ENCODE measurements around the gene FCHSD2.
"Not testable (repeated sequence)": the region's sequence is repeated elsewhere in the genome, so short reads cannot be mapped to it uniquely, and the experiment has no call there.

The FCHSD2 gene

GRCh38 chr11:73055655-73056354 lies 86.3 kb downstream of the FCHSD2 start:
- DNase-seq = no peak

- DNase-seq = no peak
Observed at GRCh38 chr11:73055002-73055401, 87.1 kb downstream of the FCHSD2 start.

- DNase-seq = no peak
Observed at GRCh38 chr11:73053964-73054363, 88.2 kb downstream of the FCHSD2 start.

GRCh38 chr11:73048446-73048845 lies 93.7 kb downstream of the FCHSD2 start:
- DNase-seq = no peak

- no peak for DNase-seq
Observed at GRCh38 chr11:73047773-73048371, 94.2 kb downstream of the FCHSD2 start.

GRCh38 chr11:73040046-73040445 lies 102.1 kb downstream of the FCHSD2 start:
- no peak for DNase-seq

GRCh38 chr11:73034777-73035176 lies 107.3 kb downstream of the FCHSD2 start:
- no peak for DNase-seq

GRCh38 chr11:73034331-73034730 lies 107.8 kb downstream of the FCHSD2 start:
- DNase-seq = no peak

GRCh38 chr11:73030130-73030529 lies 112.0 kb downstream of the FCHSD2 start:
- no peak for DNase-seq

GRCh38 chr11:73029403-73029802 lies 112.7 kb downstream of the FCHSD2 start:
- DNase-seq = no peak

- DNase-seq = no peak
Observed at GRCh38 chr11:73028611-73029010, 113.5 kb downstream of the FCHSD2 start.

GRCh38 chr11:73027840-73028239 lies 114.3 kb downstream of the FCHSD2 start:
- not testable (repeated sequence) for DNase-seq

GRCh38 chr11:73024639-73025038 lies 117.5 kb downstream of the FCHSD2 start:
- no peak for DNase-seq

GRCh38 chr11:73019996-73020395 lies 122.1 kb downstream of the FCHSD2 start:
- DNase-seq = no peak

- DNase-seq = no peak
Observed at GRCh38 chr11:73019449-73019848, 122.7 kb downstream of the FCHSD2 start.

- no peak for DNase-seq
Observed at GRCh38 chr11:73018856-73019255, 123.3 kb downstream of the FCHSD2 start.

GRCh38 chr11:73017024-73017751 lies 124.9 kb downstream of the FCHSD2 start:
- no peak for DNase-seq

GRCh38 chr11:73013021-73013420 lies 129.1 kb downstream of the FCHSD2 start:
- no peak for DNase-seq

- DNase-seq = no peak
Observed at GRCh38 chr11:73012121-73012863, 129.8 kb downstream of the FCHSD2 start.

GRCh38 chr11:73011126-73011817 lies 130.8 kb downstream of the FCHSD2 start:
- DNase-seq = no peak

- no peak for DNase-seq
Observed at GRCh38 chr11:73009972-73010371, 132.1 kb downstream of the FCHSD2 start.

- no peak for DNase-seq
Observed at GRCh38 chr11:73004088-73004487, 138.0 kb downstream of the FCHSD2 start.

- no peak for DNase-seq
Observed at GRCh38 chr11:73003088-73003487, 139.0 kb downstream of the FCHSD2 start.

All from T1000 (cell line).